Endodermal cell (in vitro differentiated cells): ENCODE data around the gene TTLL11. TPM values are rescaled to one million over a fixed set of nuclear protein-coding genes. Genes with fewer than 3 reads are reported as not detected.
A peak's percentile ranks its signal among the peaks of the same experiment; 100 is the strongest.

Source experiments
- DNase-seq: peaks from one replicate; pipeline ENCODE4 v3.0.0-alpha.2; 2017
- H3K27ac ChIP-seq: 2 replicates; pipeline ENCODE4 v1.5.1; 2013; ENCODE audit warnings: mild to moderate bottlenecking, low read depth, low read length, moderate library complexity
- H3K27me3 ChIP-seq: 2 replicates; pipeline ENCODE4 v1.6.1; 2013; ENCODE audit warnings: mild to moderate bottlenecking, low read length, moderate library complexity; ENCODE audit not compliant: insufficient read depth, control insufficient read depth, poor library complexity, severe bottlenecking
- H3K36me3 ChIP-seq: 2 replicates; pipeline ENCODE4 v1.7.0; 2013; ENCODE audit warnings: mild to moderate bottlenecking, low read length, moderate library complexity; ENCODE audit not compliant: control insufficient read depth, insufficient read depth
- H3K4me1 ChIP-seq: one replicate; pipeline ENCODE4 v1.7.0; 2013; ENCODE audit warnings: low read length; ENCODE audit not compliant: control insufficient read depth, insufficient read depth
- H3K4me3 ChIP-seq: 2 replicates; pipeline ENCODE4 v1.5.1; 2013; ENCODE audit warnings: mild to moderate bottlenecking, low read length, moderate library complexity
- H3K9ac ChIP-seq: 2 replicates; pipeline ENCODE4 v1.6.1; 2013; ENCODE audit warnings: mild to moderate bottlenecking, low read length, moderate library complexity; ENCODE audit not compliant: poor library complexity, severe bottlenecking; ENCODE audit errors: extremely low read depth
- H3K9me3 ChIP-seq: 2 replicates; pipeline ENCODE4 v1.6.1; 2013; ENCODE audit warnings: mild to moderate bottlenecking, low read length, moderate library complexity; ENCODE audit not compliant: control insufficient read depth
- H3K27ac Mint-ChIP-seq: 2 replicates; pipeline ENCODE4 v1.8.0; 2020; ENCODE audit warnings: mixed read lengths
- H3K27me3 Mint-ChIP-seq: 2 replicates; pipeline ENCODE4 v1.8.0; 2021; ENCODE audit warnings: mild to moderate bottlenecking, mixed read lengths; ENCODE audit not compliant: insufficient read depth
- H3K36me3 Mint-ChIP-seq: 2 replicates; pipeline ENCODE4 v1.8.0; 2020; ENCODE audit warnings: low read depth, mixed read lengths
- H3K4me1 Mint-ChIP-seq: 2 replicates; pipeline ENCODE4 v1.8.0; 2020; ENCODE audit warnings: mixed read lengths
- H3K4me3 Mint-ChIP-seq: 2 replicates; pipeline ENCODE4 v1.8.0; 2020; ENCODE audit warnings: mild to moderate bottlenecking, moderate library complexity, mixed read lengths
- H3K9me3 Mint-ChIP-seq: 2 replicates; pipeline ENCODE4 v1.8.0; 2020; ENCODE audit warnings: mild to moderate bottlenecking, mixed read lengths
- WGBS, 2 experiments: methylation state at CpG; one replicate each; pipeline versions ENCODE4 v1.1.5 to v1.1.7; 2013; ENCODE audit warnings: missing lambda C conversion rate in 2 of 2, mixed read lengths in 1 of 2; ENCODE audit not compliant: insufficient coverage in 1 of 2, insufficient read length in 1 of 2; 5-methylcytosine and 5-hydroxymethylcytosine counted together
- total RNA-seq, 2 donors: library from RNA; stranded (reverse); fragmentation: NEBNext Ultra II Directional in 1 of 2; extraction: Animal tissue kit (Norgen Biotek cat#: 25700) in 1 of 2; gene quantifications; 2 replicates in 1 of 2; 3 replicates in 1 of 2; pipeline ENCODE4 v1.2.1, GENCODE V29; 2021
- TF ChIP-seq, protein P1 (sequence below): fragments of 200-600 bp; sonication (generic); conservative IDR thresholded peaks from 2 replicates; pipeline ENCODE4 v1.5.0; 2021; ENCODE audit warnings: antibody characterized with exemption, mild to moderate bottlenecking

The TTLL11 gene
- total RNA-seq, 2 donors from 2014 or later: 0.68 TPM; not detected in 1

DNA sequence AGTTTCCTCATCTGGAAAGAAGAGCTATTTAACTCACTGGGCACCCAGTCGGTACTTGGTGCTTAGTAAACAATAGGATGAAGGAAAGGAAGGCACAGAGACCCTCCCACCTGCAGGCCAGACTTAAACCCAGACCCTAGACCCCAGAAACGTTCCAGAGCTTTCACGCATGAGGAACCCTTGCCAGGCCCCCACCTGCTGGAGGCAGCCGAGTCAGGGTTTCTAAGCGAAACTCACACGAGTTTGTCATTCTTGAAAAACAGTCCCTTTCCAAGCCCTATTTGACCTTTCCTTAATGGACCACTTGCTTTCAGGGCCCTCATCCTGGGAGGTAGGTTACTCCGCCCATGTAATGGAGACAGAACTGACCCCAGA lies 35.8 kb upstream of the TTLL11 start:
- H3K4me1 Mint-ChIP-seq: peaks cover 27% of the 10 kb centered on the region
- WGBS, 2 experiments: 91 to 95% methylated on average over 4 to 7 of the region's 7 CpGs
- H3K36me3 Mint-ChIP-seq: no peaks in the 10 kb centered on the region
- H3K27me3 Mint-ChIP-seq: peaks cover 55% of the 10 kb centered on the region
- Histone ChIP-seq H3K36me3 (no peaks in the 10 kb centered on the region), H3K27me3 (peaks cover 37% of the 10 kb centered on the region), H3K4me3 (no peak overlapping the region), H3K4me1 (peaks cover 2% of the 10 kb centered on the region), H3K9ac (no peak overlapping the region), H3K27ac (no peak overlapping the region), H3K9me3 (no peaks in the 10 kb centered on the region)
- no peaks in the 10 kb centered on the region for H3K9me3 Mint-ChIP-seq
- TF ChIP-seq, protein P1, sequence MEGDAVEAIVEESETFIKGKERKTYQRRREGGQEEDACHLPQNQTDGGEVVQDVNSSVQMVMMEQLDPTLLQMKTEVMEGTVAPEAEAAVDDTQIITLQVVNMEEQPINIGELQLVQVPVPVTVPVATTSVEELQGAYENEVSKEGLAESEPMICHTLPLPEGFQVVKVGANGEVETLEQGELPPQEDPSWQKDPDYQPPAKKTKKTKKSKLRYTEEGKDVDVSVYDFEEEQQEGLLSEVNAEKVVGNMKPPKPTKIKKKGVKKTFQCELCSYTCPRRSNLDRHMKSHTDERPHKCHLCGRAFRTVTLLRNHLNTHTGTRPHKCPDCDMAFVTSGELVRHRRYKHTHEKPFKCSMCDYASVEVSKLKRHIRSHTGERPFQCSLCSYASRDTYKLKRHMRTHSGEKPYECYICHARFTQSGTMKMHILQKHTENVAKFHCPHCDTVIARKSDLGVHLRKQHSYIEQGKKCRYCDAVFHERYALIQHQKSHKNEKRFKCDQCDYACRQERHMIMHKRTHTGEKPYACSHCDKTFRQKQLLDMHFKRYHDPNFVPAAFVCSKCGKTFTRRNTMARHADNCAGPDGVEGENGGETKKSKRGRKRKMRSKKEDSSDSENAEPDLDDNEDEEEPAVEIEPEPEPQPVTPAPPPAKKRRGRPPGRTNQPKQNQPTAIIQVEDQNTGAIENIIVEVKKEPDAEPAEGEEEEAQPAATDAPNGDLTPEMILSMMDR: no peak
- DNase-seq: no peak
- no peak overlapping the region for H3K4me3 Mint-ChIP-seq
- H3K27ac Mint-ChIP-seq: no peak overlapping the region

DNA sequence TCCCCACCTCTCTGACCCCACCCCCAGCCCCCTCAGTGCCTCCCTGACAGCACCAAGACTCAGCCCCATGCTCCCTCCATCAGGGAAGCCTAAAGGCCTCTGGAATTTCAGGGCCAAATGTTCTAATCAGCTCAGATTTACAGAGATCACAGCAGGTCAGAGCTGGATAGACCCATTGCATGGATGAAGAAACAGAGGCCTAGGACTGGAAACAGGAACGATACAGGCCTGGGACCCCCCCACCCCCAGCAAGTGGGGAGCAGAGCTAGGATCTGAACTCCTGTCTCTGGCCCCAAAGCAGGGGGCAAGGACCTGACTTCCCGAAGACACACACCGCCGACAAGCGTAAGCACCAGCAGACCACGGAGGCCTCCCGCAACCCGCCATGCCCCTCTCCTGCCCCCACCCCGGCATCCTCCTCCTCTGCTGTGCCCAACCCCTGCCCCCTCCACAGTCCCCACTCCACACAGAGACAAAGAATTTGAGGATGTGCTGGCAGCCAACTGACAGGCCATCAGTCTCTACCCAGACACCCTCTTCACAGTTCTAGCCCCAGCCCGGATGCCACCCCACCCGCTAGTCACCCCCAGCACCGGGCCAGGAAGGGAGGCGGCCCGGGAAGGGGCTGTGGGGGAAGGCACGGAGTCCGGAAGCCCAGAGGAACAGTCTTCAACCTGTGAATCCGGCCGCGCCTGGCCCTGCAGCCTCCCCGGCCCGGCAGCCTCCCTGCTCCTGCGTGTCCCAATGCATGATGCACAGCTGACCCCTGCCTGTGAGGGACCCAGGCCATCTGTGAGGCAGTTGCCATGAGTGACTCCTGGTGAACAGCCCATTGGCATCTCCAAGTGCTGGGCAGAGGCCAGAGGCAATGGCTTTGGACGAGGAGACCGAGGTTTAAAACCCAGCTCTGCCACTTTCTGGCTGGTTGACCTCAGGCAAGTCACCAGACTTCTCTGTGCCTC lies 35.2 kb upstream of the TTLL11 start:
- peaks cover 27% of the 10 kb centered on the region for H3K4me1 Mint-ChIP-seq
- Histone ChIP-seq H3K4me3 (no peak overlapping the region), H3K4me1 (peaks cover 2% of the 10 kb centered on the region), H3K27ac (no peak overlapping the region), H3K36me3 (no peaks in the 10 kb centered on the region), H3K27me3 (peaks cover 38% of the 10 kb centered on the region), H3K9me3 (no peaks in the 10 kb centered on the region), H3K9ac (no peak overlapping the region)
- TF ChIP-seq, protein P1: no peak
- H3K36me3 Mint-ChIP-seq: no peaks in the 10 kb centered on the region
- 92 to 95% methylated on average over 4 to 24 of the region's 24 CpGs for WGBS, 2 experiments
- no peak overlapping the region for H3K4me3 Mint-ChIP-seq
- H3K27me3 Mint-ChIP-seq: peaks cover 57% of the 10 kb centered on the region
- H3K9me3 Mint-ChIP-seq: no peaks in the 10 kb centered on the region
- H3K27ac Mint-ChIP-seq: no peak overlapping the region
- peak; percentile 42 for DNase-seq

DNA sequence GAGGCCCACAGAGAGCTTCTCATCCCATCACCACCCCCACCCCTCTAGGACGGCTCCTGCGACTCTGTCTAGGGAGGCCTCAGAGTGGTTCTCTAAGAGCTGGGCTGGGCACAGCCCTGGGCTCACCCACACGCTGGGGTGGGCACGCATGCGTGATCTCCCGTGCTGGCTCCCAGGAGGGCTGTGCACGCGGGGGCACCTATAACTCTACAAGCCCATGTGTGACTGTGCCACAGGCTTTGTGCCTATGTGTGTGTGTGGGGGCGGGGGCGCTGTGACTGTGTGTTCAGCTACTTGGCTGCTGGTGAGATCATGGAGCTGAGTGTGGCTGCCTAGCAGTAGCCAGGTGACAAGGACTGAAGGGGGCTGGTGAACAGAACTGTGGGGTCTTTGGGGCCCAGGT lies 34.3 kb upstream of the TTLL11 start:
- Histone ChIP-seq H3K9me3 (no peaks in the 10 kb centered on the region), H3K4me1 (peaks cover 2% of the 10 kb centered on the region), H3K9ac (no peak overlapping the region), H3K36me3 (no peaks in the 10 kb centered on the region), H3K27ac (no peak overlapping the region), H3K27me3 (peaks cover 38% of the 10 kb centered on the region), H3K4me3 (no peak overlapping the region)
- peak; percentile 59 for DNase-seq
- 87 to 100% methylated on average over 1 to 10 of the region's 10 CpGs for WGBS, 2 experiments
- H3K9me3 Mint-ChIP-seq: no peaks in the 10 kb centered on the region
- peaks cover 27% of the 10 kb centered on the region for H3K4me1 Mint-ChIP-seq
- H3K27ac Mint-ChIP-seq: no peak overlapping the region
- H3K27me3 Mint-ChIP-seq: peaks cover 55% of the 10 kb centered on the region
- H3K36me3 Mint-ChIP-seq: no peaks in the 10 kb centered on the region
- TF ChIP-seq, protein P1: no peak
- peak overlapping the region; percentile 65 for H3K4me3 Mint-ChIP-seq
